Motor neuron (in vitro differentiated cells): ENCODE measurements around the gene LDLRAD4. TPM values are rescaled to one million over a fixed set of nuclear protein-coding genes. Genes with fewer than 3 reads are reported as not detected.
"Not testable (repeated sequence)": the region's sequence is repeated elsewhere in the genome, so short reads cannot be mapped to it uniquely, and the experiment has no call there.

Experiments
- ATAC-seq, 8 experiments: fragments of 200-7000 bp; cut with Tn5 transposase; replicated peaks in 6 of 8; 2 replicates each; pipeline ENCODE4 v1.8.0; 2021; ENCODE audit warnings: mild to moderate bottlenecking in 8 of 8, moderate library complexity in 8 of 8
- H3K27ac ChIP-seq, 2 donors: fragments of 250-450 bp; sonication (Bioruptor Pico); 2 replicates each; pipeline ENCODE4 v1.9.0; 2021; ENCODE audit warnings: antibody characterized with exemption in 2 of 2, mild to moderate bottlenecking in 2 of 2, moderate library complexity in 1 of 2
- H3K4me1 ChIP-seq, 2 donors: fragments of 250-450 bp; sonication (Bioruptor Pico); replicated peaks in 1 of 2; 2 replicates each; pipeline ENCODE4 v1.6.1; 2021; ENCODE audit warnings: antibody characterized with exemption in 2 of 2, mild to moderate bottlenecking in 2 of 2, moderate library complexity in 1 of 2
- H3K4me3 ChIP-seq, 5 donors: fragments of 250-450 bp; sonication (Bioruptor Pico); 2 replicates each; pipeline ENCODE4 v1.9.0; 2021; ENCODE audit warnings: antibody characterized with exemption in 5 of 5, mild to moderate bottlenecking in 5 of 5, moderate library complexity in 4 of 5
- WGBS, 10 experiments: fragments of 450-650 bp; shearing (Covaris generic); methylation state at CpG; one replicate each; pipeline ENCODE4 v1.0.0; 2022; 5-methylcytosine and 5-hydroxymethylcytosine counted together
- in situ Hi-C, 9 experiments: fragments of 400-800 bp; cut with MboI; loops; one replicate each; pipeline ENCODE4 v1.15.0; 2021; ENCODE audit warnings: low sequenced_read_pairs in 9 of 9, low pct_unique_long_range_greater_than_20kb in 2 of 9; ENCODE audit not compliant: unreplicated experiment in 9 of 9
- total RNA-seq, 8 experiments: library from RNA; unstranded; fragments of 300-600 nt; gene quantifications; 2 replicates each; pipeline versions ENCODE4 v1.2.3 to v1.2.4, GENCODE V29; 2022

LDLRAD4 gene
- total RNA-seq, 8 experiments from 2014 or later, result 0.25 to 39.8 (median 1.8) TPM

DNA sequence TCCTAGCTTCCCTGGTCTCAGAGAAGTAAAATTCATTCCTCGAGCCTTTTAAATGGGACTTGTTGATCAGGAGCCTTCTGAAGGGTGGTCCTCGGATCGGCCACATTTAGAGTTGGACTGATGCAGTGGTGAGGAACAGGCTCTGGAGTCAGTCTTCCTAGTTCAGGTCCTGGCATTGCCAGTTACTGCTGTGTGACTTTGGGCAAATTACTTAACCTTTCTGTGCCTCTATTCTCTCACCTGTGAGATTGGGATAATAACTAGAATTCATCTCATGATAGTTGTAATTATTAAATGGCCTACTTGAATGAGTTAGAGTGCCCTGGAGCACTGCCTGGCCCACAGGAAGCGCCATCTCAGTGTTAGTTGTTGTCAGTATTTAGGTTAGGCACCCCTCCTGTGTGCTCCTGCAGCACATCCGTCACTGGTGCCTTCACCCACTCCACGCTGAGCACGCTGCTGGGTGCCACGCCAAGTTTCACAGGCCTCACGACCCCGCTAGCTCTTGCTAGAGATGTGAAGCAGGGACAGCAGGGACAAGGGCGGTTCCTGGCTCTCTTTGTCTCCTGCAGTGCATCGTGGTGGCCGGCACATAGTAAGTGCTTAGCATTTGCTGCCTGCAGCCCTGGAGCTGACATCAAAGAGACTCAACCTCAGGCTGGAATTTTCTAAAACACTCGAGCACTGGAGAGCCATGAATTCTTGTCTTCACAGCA is 384.9 kb downstream of the LDLRAD4 start:
- no peaks in the 10 kb centered on the region for H3K4me1 ChIP-seq
- in situ Hi-C loops, result no loop called here
- no peak overlapping the region for H3K4me3 ChIP-seq
- H3K27ac ChIP-seq, result no peak overlapping the region
- WGBS, 10 experiments, result 39 to 100% (median 74%) methylated on average over 1 to 14 of the region's 14 CpGs; no CpG with 5 or more reads in 2 of the 10 experiments
- ATAC-seq, result no peak

DNA sequence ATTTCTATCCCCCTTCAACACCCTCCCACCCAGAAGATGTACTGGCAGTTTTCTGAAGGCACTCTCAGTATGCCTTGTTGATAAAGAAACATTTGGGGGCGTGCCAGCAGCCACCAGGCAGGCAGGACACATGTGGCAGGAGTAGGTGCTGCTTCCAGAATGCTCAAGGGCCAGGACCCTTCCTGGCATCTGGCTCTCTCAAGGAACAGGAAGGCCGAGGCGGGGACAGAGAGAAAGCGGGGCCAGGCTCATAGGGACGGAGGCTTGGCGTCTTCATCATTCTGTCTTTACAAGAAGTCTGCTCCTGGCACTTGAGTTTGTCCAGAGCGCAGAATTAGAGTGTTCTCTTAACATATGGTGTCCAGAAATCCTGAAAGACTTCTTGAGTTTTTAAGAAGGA is 386.2 kb downstream of the LDLRAD4 start:
- Histone ChIP-seq H3K4me3 (no peak overlapping the region), H3K4me1 (no peaks in the 10 kb centered on the region), H3K27ac (no peak overlapping the region)
- in situ Hi-C loops, result no loop called here
- WGBS, 10 experiments, result 0 to 100% (median 47%) methylated on average over 1 to 6 of the region's 7 CpGs; no CpG with 5 or more reads in 6 of the 10 experiments
- ATAC-seq, result no peak

DNA sequence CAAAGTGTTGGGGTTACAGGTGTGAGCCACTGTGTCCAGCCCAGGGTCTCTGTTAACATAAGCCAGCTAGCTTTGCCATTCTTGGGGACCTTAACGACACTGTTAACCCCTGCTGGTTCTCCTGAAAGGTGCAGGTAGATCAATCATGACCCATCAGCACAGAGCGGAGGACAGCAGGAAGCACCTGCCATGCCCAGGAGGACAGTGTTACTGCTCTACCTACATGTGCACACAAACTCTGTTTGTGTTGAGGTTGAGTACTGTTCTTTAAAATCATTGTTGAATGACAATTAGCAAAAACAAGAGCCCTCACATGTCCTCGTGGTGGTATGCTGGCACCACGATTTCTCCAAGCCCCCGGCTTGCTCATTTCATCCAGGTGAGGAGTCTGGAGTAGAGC is 386.9 kb downstream of the LDLRAD4 start:
- 60 to 83% (median 80%) methylated on average over 1 to 3 of the region's 5 CpGs; no CpG with 5 or more reads in 5 of the 10 experiments for WGBS, 10 experiments
- H3K4me3 ChIP-seq, result no peak overlapping the region
- ATAC-seq, result no peak
- in situ Hi-C loops, result no loop called here
- H3K27ac ChIP-seq, result no peak overlapping the region
- H3K4me1 ChIP-seq, result peaks cover 1 to 2% of the 10 kb centered on the region in 2 donors

DNA sequence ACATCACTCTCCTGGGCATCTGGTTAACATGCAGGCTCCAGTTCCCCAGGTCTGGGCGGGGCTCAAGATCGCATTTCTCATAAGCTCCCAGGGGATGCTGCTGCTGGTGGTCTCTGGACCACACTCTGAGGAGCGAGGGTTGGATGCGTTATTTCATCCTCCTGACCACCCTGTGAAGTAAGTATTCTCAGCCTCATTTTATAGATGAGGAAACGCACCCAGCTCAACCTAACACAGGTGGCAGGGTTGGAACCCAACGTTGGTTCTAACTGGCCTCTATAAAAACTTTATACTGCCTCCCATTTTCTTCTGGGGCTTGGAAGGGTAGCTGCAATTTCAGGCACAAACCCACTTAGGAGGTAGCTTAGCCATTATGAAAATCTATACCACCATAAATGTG is 387.3 kb downstream of the LDLRAD4 start:
- ATAC-seq, result no peak
- in situ Hi-C loops, result no loop called here
- Histone ChIP-seq H3K4me3 (no peak overlapping the region), H3K27ac (no peak overlapping the region), H3K4me1 (peaks cover 3 to 5% of the 10 kb centered on the region in 2 donors)
- 78 to 100% (median 86%) methylated on average over 1 to 3 of the region's 6 CpGs; no CpG with 5 or more reads in 5 of the 10 experiments for WGBS, 10 experiments

DNA sequence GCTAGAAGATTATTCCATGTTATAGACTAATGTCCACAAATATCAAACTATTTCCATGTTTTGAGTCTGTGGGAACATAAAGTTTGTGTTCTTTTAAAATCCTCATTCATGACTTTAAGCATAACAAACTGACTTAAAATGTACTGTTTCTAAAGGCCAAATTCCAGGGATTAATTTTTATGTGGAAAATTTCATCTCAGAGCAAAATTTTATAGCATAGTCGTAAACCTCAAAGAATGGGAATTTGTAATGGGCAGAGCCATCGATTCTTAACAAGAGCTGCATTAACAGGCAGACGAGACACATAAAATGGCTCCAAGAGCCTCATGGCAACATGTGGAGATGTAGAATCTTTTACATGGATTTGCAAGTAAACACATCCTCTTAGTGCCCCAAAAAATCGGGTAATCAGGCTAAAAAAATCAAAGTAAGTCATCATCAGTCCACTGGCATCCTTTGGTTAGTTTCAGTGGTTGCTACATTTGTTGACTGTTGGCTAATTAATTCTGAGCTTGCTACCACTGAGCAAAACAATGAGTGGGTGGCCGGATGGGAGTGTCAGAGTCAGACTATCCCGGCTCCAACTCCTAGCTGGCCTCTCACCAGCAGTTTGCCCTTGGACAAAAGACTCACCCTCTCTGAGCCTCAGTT is 388.2 kb downstream of the LDLRAD4 start:
- no peak for ATAC-seq
- Histone ChIP-seq H3K4me1 (peaks cover 3 to 10% of the 10 kb centered on the region in 2 donors), H3K27ac (no peak overlapping the region), H3K4me3 (no peak overlapping the region)
- in situ Hi-C loops, result no loop called here
- 7 to 92% (median 38%) methylated on average over 2 to 6 of the region's 6 CpGs for WGBS, 10 experiments

DNA sequence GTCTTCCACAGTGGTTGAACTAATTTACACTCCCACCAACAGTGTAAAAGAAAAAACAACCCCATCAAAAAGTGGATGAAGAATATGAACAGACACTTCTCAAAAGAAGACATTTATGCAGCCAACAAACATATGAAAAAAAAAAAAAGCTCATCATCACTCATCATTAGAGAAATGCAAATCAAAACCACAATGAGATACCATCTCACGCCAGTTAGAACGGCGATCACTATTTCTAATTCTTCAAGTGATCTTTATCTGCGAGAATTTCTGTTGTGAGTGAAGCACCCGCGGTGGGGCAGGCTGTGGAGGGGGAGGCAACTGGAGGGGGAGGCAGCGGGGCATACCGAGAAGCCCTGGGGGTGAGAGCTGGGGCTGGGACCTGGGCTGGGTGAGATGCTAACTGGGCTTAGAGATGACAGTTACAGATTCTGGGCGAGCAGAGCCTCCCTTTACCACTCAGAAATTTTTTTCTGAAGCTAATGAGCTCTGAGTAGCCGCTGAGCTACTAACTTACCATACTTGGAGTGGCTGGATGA is 389.5 kb downstream of the LDLRAD4 start:
- ATAC-seq, in situ Hi-C loops, H3K27ac ChIP-seq, H3K4me3 ChIP-seq: not testable (repeated sequence)
- 95 to 100% (median 98%) methylated on average over 2 to 5 of the region's 10 CpGs; no CpG with 5 or more reads in 6 of the 10 experiments for WGBS, 10 experiments
- H3K4me1 ChIP-seq, result peaks cover 3 to 12% of the 10 kb centered on the region in 2 donors

DNA sequence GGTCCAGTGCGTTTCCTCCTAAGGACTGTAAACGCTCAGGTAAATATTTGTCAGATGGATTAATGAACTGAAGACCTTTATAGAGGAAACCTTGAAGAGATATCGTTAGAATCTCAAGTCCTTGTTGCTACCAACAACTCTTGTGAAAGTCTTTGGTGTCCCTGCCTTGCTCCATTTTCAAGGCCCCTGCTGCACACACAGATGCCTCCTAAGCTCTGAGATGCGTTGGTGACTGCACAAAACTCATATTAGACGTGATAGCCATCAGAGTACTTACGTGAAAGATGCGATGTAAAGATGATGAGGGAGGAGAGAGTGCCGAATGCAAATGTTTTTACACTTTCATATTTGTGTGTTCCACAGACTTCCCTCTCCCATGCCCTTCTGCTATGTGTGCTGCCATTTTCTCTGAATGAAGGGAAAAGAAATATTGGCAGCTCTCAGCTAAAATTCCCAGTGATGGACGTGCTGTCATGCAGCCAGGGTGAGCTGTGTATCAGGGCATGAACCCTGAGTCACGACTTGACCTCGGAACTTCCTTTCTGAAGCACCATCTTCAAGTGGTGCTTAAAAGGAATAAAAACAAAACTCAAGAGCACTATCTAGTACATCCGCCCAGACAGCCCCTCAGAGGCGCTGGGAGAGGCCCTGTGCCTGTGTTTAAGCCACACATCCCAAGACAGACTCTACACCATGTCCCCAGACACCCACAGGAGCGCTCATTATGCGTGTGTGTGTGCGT is 390.4 kb downstream of the LDLRAD4 start:
- Histone ChIP-seq H3K4me3 (no peak overlapping the region), H3K4me1 (peaks cover 3 to 12% of the 10 kb centered on the region in 2 donors), H3K27ac (no peak overlapping the region)
- WGBS, 10 experiments, result 66 to 95% (median 90%) methylated on average over 2 to 9 of the region's 16 CpGs; no CpG with 5 or more reads in 1 of the 10 experiments
- no peak for ATAC-seq
- in situ Hi-C loops, result no loop called here

DNA sequence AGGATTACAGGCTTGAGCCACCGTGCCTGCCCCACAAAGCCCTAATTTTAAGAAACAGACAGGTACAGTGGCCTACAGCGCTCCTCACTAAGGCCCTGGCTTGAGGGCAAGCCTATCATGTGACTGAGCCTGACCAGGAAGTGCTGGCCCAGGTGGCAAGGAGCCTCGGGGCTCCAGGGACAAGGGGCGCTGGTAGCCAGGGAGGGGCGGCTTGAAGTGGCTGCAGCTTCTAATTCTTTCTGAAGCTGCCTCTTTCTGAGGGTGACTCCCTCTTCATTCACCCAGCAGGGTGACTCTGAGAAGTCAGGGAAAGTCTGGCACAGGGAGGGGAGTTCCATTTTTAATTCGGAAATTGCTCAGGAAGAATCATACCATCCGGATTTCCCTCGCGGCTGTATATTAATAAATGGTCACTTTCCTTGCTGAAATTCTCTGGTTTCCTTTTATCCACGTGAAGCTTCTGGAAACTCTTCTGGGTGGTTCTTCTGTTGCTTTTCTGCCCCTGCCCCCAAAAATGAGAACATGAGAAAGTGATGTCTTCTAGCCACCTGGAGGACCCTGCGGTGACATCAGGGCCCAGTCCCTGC is 392.1 kb downstream of the LDLRAD4 start:
- WGBS, 10 experiments, result 15 to 100% (median 48%) methylated on average over 1 to 7 of the region's 11 CpGs; no CpG with 5 or more reads in 3 of the 10 experiments
- in situ Hi-C loops, result no loop called here
- Histone ChIP-seq H3K4me3 (peak overlapping the region in 3 of 5 donors; percentile 0 to 21 (median 10)), H3K4me1 (peaks cover 3 to 12% of the 10 kb centered on the region in 2 donors), H3K27ac (no peak overlapping the region)
- ATAC-seq, result peak in 1 of 8 experiments; percentile 6

DNA sequence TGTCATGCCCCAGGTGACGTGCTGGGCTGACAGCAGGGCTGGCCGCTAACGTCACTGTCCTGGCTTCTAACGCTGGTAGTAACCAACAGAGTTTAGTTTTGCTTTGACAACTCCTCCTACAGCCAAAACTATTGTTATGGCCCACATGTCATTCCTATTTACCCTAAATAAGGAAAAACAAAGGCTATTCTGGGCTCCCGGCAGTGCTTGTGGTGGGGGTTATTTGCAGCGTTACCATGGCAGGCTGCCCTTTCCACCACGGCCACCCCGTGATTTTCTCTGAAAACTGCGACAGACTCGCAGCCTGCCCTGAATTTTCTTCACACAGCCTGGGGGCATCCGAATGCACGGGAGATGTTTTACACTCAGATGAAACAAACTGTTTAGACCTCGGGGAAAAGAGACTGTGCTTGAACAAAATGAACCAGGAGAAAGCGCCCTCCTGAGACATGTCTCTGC is 392.6 kb downstream of the LDLRAD4 start:
- in situ Hi-C loops, result no loop called here
- Histone ChIP-seq H3K4me3 (peak overlapping the region in 4 of 5 donors; percentile 0 to 21 (median 6)), H3K4me1 (peaks cover 3 to 12% of the 10 kb centered on the region in 2 donors), H3K27ac (no peak overlapping the region)
- ATAC-seq, result peak; percentile 43 to 79 (median 67)
- WGBS, 10 experiments, result 0 to 15% (median 1%) methylated on average over 2 to 8 of the region's 14 CpGs; no CpG with 5 or more reads in 2 of the 10 experiments

DNA sequence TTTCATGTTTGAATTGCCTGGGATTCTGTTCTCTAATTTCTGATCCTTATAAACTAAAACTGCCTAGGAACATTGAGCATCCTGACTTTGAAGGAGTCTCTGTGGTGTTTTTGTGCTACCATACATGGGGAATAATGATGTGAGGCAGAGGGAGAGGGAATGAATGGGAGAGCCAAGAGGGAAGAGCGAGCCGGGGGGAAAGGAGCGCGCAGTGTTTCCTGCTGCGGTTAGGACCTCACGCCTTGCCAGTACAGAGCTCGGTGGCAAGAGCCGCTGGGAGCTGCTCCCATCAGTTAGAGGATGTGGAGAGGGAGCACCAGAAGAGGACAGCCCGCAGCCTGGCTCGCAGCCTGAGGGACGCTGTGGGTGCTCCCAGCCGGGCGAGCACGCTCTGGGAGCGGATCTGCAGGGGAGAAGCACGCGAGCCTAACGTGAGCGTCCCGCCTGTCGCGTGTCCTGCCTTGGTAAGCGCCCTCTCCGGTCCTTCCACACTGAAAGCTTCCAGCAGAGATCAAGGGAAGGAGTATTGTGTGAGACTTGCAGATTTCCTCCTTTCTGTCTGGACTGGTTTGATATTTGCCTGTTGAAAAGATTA is 393.1 kb downstream of the LDLRAD4 start:
- Histone ChIP-seq H3K4me3 (peak overlapping the region in 4 of 5 donors; percentile 0 to 21 (median 8)), H3K4me1 (peaks cover 3 to 12% of the 10 kb centered on the region in 2 donors), H3K27ac (no peak overlapping the region)
- 0 to 10% (median 3%) methylated on average over 2 to 12 of the region's 24 CpGs; no CpG with 5 or more reads in 6 of the 10 experiments for WGBS, 10 experiments
- ATAC-seq, result peak; percentile 25 to 82 (median 74)
- in situ Hi-C loops, result no loop called here

DNA sequence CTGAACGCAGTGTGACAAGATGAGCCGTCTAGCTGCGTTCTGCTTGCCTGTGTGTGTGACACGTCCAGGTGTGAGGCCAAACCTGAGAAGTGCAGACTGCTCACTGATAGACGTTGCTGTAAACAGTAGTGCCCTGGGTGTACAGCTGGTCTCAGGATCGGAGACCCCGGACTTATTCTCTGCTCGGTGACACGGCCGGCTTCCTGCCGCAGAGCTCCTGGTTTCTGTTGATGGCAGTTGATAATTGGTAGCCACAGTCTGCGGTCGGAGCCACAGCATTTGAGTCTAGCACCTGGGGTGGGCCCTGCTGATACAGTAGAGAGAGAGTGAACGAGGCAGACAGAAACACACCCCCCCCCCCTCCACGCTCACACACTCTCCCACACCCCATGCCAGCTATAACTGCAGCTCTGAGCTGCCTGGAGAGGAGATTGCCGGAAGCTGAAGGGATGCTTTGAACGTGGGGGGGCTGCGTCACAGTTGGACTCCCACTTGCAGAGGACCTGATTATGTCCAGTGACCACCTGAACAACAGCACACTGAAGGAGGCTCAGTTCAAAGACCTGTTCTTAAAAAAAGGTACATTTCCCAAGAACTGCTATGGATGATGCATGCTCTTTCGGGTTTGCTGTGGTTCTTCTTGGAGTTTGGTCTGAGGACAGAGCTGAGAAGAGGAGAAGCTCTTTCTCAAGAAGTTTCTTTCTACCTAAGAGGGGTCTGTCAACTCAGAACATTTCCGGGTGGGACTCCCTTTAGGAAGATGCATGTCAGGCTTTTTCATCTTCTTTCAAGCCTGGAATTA is 393.8 kb downstream of the LDLRAD4 start:
- ATAC-seq, result peak in 6 of 8 experiments; percentile 4 to 30 (median 23)
- no peak overlapping the region for H3K4me3 ChIP-seq
- 12 to 65% (median 46%) methylated on average over 2 to 10 of the region's 20 CpGs; no CpG with 5 or more reads in 2 of the 10 experiments for WGBS, 10 experiments
- in situ Hi-C loops, result no loop called here
- H3K27ac ChIP-seq, result no peak overlapping the region
- peaks cover 3 to 12% of the 10 kb centered on the region in 2 donors for H3K4me1 ChIP-seq
